Ovary (tissue), 3 donors: ENCODE data around the gene CDC42EP5.

Experiments
- EP300 ChIP-seq: sonication (generic); formaldehyde crosslinking; IDR thresholded peaks from one replicate; pipeline ENCODE4 v1.6.1; 2017; ENCODE audit warnings: antibody characterized with exemption
- POLR2A ChIP-seq: fragments of 450-650 bp; IDR thresholded peaks from one replicate; pipeline ENCODE4 v1.6.1; 2017; ENCODE audit warnings: antibody characterized with exemption, mild to moderate bottlenecking, moderate library complexity
- TF ChIP-seq, protein P1 (sequence below), 3 donors: fragments of 450-650 bp in 2 of 3; fragments of 200-600 bp in 1 of 3; IDR thresholded peaks; one replicate each; pipeline versions ENCODE4 v1.5.1 to v1.8.0; 2016 to 2022; ENCODE audit warnings: antibody characterized with exemption in 3 of 3, mild to moderate bottlenecking in 1 of 3
- donor health status: DM: no; HTN: no; CAD: no.

DNA sequence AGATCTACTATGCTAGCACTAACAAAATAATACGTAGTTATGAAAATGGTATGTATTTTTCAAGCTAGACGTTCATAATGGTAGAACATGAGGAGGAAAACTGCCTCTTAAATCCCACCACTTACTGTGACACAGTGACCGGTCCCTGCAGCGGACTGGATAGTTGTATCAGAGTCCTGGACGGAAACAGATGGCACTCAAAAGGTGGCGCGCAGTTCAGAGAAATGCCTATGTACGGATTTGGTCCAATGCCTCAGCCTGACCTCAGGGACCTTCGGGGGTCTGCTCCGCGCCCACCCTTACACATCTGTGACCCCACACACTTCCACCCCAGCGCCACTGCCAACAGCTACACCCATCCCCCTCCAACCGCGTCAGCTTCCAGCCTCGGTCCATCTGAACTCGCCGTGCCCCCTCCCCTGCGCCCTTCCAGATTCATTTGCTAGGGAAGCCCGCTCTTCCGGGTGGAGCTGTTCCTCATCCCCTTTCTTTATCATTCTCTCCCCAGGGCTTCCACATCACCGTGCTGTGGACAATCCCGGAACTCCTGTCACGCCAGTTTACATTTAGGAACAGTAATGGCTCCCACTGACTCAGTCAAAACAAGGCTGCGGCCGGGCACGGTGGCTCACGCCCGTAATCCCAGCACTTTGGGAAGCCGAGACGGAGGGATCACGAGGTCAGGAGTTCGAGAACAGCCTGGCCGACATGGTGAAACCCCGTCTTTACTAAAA is 24.9 kb downstream of the CDC42EP5 start:
- TF ChIP-seq, protein P1, sequence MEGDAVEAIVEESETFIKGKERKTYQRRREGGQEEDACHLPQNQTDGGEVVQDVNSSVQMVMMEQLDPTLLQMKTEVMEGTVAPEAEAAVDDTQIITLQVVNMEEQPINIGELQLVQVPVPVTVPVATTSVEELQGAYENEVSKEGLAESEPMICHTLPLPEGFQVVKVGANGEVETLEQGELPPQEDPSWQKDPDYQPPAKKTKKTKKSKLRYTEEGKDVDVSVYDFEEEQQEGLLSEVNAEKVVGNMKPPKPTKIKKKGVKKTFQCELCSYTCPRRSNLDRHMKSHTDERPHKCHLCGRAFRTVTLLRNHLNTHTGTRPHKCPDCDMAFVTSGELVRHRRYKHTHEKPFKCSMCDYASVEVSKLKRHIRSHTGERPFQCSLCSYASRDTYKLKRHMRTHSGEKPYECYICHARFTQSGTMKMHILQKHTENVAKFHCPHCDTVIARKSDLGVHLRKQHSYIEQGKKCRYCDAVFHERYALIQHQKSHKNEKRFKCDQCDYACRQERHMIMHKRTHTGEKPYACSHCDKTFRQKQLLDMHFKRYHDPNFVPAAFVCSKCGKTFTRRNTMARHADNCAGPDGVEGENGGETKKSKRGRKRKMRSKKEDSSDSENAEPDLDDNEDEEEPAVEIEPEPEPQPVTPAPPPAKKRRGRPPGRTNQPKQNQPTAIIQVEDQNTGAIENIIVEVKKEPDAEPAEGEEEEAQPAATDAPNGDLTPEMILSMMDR (IDR thresholded peaks at IDR 0.05) = peak in 1 of 3 donors; percentile 6
- no peak for TF ChIP-seq POLR2A
- no peak for TF ChIP-seq EP300
